VCaP (cell line): ENCODE measurements around the gene IFNL1.

Source experiments
- H3K27ac ChIP-seq: fragments of 450-650 bp; 2 replicates; pipeline ENCODE4 v1.5.1; 2017
- TF ChIP-seq, protein P1 (sequence below): fragments of 450-650 bp; conservative IDR thresholded peaks from 2 replicates; pipeline ENCODE4 v1.5.1; 2017; ENCODE audit warnings: mild to moderate bottlenecking, moderate library complexity

Gene IFNL1

DNA sequence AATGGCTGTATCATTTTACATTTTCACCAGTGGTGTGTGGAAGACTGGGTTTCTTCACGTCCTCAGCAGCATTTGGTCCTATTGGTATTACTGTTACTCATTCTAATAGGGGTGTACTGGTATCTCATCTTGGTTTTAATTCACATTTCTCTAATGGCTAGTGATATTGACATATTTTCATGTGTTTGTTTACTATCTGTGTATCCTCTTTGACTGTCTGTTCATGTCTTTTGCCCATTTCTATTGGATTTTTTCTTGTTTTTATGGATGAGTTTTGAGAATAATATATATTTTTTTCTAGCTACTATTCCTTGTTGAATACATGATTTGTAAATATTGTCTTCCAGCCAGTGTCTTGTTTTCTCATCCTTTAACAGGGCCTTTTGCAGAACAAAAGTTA lies 14.2 kb upstream of the IFNL1 start:
- TF ChIP-seq, protein P1, sequence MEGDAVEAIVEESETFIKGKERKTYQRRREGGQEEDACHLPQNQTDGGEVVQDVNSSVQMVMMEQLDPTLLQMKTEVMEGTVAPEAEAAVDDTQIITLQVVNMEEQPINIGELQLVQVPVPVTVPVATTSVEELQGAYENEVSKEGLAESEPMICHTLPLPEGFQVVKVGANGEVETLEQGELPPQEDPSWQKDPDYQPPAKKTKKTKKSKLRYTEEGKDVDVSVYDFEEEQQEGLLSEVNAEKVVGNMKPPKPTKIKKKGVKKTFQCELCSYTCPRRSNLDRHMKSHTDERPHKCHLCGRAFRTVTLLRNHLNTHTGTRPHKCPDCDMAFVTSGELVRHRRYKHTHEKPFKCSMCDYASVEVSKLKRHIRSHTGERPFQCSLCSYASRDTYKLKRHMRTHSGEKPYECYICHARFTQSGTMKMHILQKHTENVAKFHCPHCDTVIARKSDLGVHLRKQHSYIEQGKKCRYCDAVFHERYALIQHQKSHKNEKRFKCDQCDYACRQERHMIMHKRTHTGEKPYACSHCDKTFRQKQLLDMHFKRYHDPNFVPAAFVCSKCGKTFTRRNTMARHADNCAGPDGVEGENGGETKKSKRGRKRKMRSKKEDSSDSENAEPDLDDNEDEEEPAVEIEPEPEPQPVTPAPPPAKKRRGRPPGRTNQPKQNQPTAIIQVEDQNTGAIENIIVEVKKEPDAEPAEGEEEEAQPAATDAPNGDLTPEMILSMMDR: no peak

DNA sequence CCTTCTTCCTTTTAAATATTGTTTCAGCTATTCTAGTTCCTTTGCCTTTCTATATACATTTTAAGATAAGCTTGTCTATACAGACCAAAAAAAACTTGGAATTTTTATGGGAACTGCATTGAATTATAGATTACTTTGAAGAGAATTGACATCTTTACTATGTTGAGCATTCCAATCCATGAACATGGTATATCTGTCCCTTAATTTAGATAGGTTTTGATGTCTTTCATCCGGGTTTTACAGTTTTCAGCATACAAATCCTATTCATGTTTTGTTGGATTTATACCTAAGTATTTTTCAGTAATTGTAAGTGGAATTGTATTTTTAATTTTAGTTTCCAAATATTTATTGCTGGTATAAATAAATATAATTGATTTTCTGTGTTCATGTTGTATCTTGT lies 12.2 kb upstream of the IFNL1 start:
- TF ChIP-seq, protein P1: no peak
- no peak overlapping the region for H3K27ac ChIP-seq

More for the DNA sequence above, 14.2 kb upstream of the IFNL1 start:
- no peak overlapping the region for H3K27ac ChIP-seq

DNA sequence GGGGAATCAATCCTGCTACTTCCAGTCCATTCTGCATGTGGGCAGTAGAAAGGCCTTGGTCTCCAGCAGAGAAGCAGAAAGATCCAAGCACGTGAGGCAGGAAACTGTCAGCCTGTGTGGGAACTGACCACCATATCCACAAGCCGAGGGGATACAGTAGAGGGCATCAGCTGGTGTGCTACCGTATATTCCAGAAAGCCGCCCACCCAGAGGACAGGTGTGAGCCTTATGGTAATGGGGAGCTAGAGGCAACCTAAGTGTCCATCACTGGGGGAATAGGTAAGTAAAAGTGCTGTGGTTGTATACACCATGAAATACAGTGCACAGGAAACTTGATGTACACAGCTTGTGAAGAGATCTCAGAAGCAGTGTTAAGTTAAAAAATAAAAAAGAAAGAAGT lies 2.8 kb upstream of the IFNL1 start:
- H3K27ac ChIP-seq: no peak overlapping the region
- TF ChIP-seq, protein P1: no peak

DNA sequence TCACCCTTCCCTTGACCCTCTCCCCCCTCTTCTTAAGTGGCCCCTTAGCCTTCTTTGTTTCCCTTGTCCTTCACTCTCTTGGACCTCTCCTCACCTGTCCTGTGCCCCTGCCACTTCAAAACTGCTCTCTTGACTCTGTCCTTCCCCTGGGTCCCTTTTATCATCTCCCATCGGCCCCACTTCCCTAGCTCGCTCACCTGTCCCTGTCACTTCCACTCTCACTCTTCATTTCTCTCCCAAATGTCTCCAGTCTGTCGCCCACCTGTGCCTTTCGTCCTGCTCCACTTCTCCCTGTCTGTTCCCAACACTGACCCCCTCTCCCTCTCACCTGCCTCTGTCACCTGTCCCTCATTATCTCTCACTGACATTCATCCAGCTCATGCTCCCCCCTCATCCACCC lies 699 bp downstream of the IFNL1 start:
- TF ChIP-seq, protein P1: no peak
- no peak overlapping the region for H3K27ac ChIP-seq

DNA sequence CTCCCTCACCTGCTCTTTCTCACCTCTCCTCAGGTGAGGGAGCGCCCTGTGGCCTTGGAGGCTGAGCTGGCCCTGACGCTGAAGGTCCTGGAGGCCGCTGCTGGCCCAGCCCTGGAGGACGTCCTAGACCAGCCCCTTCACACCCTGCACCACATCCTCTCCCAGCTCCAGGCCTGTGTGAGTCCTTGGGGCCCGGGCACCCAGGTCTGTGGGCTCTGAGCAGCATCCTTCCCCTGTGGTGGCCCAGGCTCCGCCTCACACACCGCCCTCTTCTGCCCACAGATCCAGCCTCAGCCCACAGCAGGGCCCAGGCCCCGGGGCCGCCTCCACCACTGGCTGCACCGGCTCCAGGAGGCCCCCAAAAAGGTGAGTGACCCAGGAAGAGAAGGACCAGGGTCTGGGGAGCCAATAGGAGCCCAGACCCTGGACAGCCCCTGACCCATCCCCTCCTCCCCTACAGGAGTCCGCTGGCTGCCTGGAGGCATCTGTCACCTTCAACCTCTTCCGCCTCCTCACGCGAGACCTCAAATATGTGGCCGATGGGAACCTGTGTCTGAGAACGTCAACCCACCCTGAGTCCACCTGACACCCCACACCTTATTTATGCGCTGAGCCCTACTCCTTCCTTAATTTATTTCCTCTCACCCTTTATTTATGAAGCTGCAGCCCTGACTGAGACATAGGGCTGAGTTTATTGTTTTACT lies 1.9 kb downstream of the IFNL1 start:
- H3K27ac ChIP-seq: no peak overlapping the region
- TF ChIP-seq, protein P1: no peak

DNA sequence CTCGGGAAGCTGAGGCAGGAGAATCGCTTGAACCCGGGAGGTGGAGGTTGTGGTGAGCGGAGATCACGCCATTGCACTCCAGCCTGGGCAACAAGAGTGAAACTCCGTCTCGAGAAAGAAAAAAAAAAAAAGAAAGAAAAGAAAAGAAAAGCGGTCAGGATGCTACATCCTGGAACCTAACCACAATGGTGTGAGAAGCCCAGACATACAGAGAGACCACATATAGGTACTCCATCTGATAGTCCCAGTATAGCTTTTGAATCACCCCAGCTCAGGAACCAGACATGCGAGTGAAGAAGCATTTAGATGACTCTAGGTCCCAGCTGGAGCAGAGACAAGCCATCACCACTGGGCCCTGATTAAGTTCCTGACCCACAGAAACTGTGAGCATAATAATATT lies 3.2 kb downstream of the IFNL1 start:
- H3K27ac ChIP-seq: no peak overlapping the region
- TF ChIP-seq, protein P1: no peak

DNA sequence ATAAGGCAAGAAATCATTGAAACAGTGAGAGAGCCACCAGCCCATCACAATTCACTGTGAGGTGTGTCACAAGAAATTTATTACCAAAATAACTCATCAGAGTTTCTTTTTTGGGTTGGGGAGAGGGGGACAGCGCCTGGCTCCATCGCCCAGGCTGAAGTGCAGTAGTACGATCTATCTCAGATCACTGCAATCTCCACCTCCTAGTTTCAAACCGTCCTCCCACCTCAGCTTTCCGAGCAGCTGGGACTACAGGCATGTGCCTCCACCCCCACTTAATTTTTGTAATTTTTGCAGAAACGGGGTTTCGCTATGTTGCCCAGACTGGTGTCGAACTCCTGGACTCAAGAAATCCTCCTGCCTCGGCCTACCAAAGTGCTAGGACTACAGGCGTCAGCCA lies 3.6 kb downstream of the IFNL1 start:
- TF ChIP-seq, protein P1: no peak
- no peak overlapping the region for H3K27ac ChIP-seq
